ENCODE results near the gene AHRR. TPM values are rescaled to one million over a fixed set of nuclear protein-coding genes. Genes with fewer than 3 reads are reported as not detected.

Gene AHRR
- total and polyA plus RNA-seq, 10 of the 15 experiments (the other 5 are each of a cell fraction or from before 2014, with no cell fraction given), result 0.90 to 35.2 (median 19.2) TPM

- TF ChIP-seq KAT2A (conservative IDR thresholded peaks at IDR 0.05; ENCODE audit: control insufficient read depth, low read depth, low read length) (no peak), SMAD5 (IDR thresholded peaks at IDR 0.05; ENCODE audit: low read depth) (peak; percentile 75), ZNF592 (IDR thresholded peaks at IDR 0.05) (peak; percentile 70; the same call in 1 of the 2 replicates), TBL1XR1 (IDR thresholded peaks at IDR 0.05; ENCODE audit: low read depth, low read length) (peak; percentile 71), YBX1 (IDR thresholded peaks at IDR 0.05) (no peak), JUNB (IDR thresholded peaks at IDR 0.05) (no peak), ZZZ3 (IDR thresholded peaks at IDR 0.05; ENCODE audit: control insufficient read depth, insufficient read length, low read depth) (no peak), TCF12 (IDR thresholded peaks at IDR 0.05; ENCODE audit: low read depth, low read length) (peak; percentile 98), MLLT1 (IDR thresholded peaks at IDR 0.05) (no peak), ZBTB11 (CRISPR knock-in tag; IDR thresholded peaks at IDR 0.05) (no peak), SUPT20H (IDR thresholded peaks at IDR 0.05; ENCODE audit: borderline replicate concordance, control insufficient read depth, low read depth, low read length) (no peak), SP1 (IDR thresholded peaks at IDR 0.05; ENCODE audit: low read depth, low read length) (peak; percentile 83), RELB (IDR thresholded peaks at IDR 0.05; ENCODE audit: low read depth) (no peak), RUNX3 (IDR thresholded peaks at IDR 0.05; ENCODE audit: low read length) (no peak), MXI1 (IDR thresholded peaks at IDR 0.05; ENCODE audit: low read depth, low read length) (no peak; the same call in 1 of the 2 replicates), HCFC1 (IDR thresholded peaks at IDR 0.05; ENCODE audit: low read length) (no peak), KDM1A (IDR thresholded peaks at IDR 0.05; ENCODE audit: borderline replicate concordance) (no peak), MYC (IDR thresholded peaks at IDR 0.05; ENCODE audit: insufficient read depth, insufficient read length, insufficient replicate concordance, low read length, severe bottlenecking) (no peak), RELA (IDR thresholded peaks at IDR 0.05; ENCODE audit: borderline replicate concordance, partially characterized antibody) (peak; percentile 49)
Observed at GRCh38 chr5:373710-374602, 52.4 kb downstream of the AHRR start (continued).

Data from GM12878 (cell line).